Suprapubic skin (tissue), 4 donors: ENCODE data around the gene GALNT12.

Experiments
- POLR2A ChIP-seq, 2 donors: fragments of 450-650 bp; IDR thresholded peaks; one replicate each; pipeline ENCODE4 v1.6.1; 2017; ENCODE audit warnings: antibody characterized with exemption in 2 of 2, mild to moderate bottlenecking in 2 of 2, moderate library complexity in 2 of 2
- POLR2AphosphoS5 ChIP-seq, 3 donors: sonication (generic); formaldehyde crosslinking; IDR thresholded peaks; one replicate each; pipeline ENCODE4 v1.6.1; 2017; ENCODE audit warnings: antibody characterized with exemption in 3 of 3

- TF ChIP-seq POLR2AphosphoS5 (IDR thresholded peaks at IDR 0.05): no peak
- no peak for TF ChIP-seq POLR2A (IDR thresholded peaks at IDR 0.05)
Observed at GRCh38 chr9:98873526-98873925, 66.1 kb downstream of the GALNT12 start.
